CMK (cell line): ENCODE results near the gene ZNF560.
"Not testable (repeated sequence)": the region's sequence is repeated elsewhere in the genome, so short reads cannot be mapped to it uniquely, and the experiment has no call there.

Experiments used
- DNase-seq: peaks from one replicate; pipeline ENCODE4 v3.0.0-alpha.2; 2010; ENCODE audit warnings: low read depth

Gene ZNF560

DNA sequence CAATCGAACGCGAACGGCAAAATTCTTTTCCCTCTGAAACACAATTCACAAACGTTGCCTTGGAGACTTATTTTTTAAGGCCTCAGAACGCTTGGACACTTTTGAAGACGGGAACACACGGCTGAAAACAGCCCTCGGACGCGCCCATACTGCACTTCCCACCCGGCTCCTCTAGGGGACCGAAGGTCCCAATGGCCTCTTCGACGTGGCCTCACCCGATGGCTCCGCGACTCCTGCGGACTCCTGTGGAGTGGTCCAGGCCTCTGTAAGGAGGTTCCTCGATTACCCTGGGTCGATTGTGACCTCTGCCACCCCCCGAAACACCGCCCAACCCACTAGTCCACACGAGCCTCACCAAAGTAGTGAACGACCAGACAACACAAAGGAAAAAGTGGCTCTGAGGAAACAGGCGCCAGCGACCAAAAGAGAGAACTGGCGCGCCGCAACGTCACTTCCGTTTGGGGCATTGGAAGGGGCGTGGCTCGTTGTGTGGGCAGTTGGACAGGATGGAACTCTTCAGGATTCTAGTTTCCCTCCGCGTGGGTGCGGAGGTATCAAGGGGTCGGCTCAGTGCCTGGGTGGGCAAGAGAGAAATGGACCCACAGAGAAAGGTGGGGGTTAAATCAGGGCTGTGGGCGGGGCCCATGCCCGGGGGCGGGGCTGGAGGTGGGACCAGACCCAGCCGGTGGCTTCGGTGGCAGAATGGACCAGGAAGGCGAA is at the start of gene ZNF560:
TSS of gene ZNF560 (minus strand) at position 434 of the 720 bp plus-strand sequence. CDS start 23,303 bp downstream, outside the sequence.
- DNase-seq = no peak

DNA sequence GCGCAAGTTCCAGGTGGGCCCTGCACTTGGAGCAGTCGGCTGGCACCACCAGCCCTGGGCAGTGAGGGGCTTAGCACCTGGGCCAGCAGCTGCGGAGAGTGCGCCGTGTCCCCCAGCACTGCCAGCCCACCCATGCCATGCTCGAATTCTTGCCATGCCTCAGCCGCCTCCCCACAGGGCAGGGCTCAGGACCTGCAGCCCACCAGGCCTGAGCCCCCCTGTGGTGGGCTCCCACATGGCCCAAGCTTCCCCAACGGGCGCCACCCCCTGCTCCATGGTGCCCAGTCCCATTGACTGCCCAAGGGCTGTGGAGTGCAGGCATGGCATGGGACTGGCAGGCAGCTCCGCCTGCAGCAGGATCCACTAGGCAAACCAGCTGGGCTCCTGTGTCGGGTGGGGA is 49.5 kb upstream of the ZNF560 start:
- DNase-seq = no peak

DNA sequence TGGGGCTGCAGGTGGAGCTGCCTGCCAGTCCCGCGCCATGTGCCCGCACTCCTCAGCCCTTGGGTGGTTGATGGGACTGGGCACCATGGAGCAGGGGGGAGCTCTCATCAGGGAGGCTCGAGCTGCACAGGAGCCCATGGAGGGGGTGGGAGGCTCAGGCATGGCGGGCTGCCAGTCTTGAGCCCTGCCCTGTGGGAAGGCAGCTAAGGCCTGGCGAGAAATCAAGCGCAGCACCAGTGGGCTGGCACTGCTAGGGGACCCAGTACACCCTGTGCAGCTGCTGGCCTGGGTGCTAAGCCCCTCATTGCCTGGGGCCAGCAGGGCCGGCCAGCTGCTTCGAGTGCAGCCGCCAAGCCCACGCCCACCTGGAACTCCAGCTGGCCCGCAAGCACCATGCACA is 42.9 kb upstream of the ZNF560 start:
- not testable (repeated sequence) for DNase-seq

DNA sequence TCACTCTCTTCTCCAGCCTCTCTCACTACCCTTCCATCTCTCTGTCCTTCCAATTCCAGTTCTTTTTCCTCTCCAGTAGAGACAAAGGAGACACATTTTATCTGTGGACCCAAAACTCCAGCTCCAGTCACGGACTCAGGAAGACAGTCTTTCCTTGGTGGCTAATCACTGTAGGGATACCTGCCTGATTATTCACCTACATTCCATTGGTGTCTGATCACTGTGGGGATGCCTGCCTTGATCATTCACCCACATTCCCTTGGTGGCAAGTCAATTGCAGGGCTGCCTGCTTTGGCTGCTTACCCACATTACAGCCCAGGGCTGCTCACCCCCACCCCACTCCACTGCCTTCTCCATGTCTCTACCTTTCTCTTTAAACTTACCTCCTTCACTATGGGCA is 41.5 kb upstream of the ZNF560 start:
- DNase-seq = not testable (repeated sequence)

DNA sequence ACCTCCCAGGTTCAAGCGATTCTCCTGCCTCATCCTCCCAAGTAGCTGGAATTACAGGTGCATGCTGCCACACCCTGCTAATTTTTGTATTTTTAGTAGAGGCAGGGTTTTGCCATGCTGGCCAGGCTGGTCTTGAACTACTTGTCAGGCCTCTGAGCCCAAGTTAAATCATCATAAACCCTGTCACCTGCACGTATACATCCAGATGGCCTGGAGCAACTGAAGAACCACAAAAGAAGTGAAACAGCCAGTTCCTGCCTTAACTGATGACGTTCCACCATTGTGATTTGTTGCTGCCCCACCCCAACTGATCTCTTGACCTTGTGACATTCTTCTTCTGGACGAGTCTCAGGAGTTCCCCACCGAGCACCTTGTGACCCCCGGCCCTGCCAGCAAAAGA is 40.8 kb upstream of the ZNF560 start:
- not testable (repeated sequence) for DNase-seq

DNA sequence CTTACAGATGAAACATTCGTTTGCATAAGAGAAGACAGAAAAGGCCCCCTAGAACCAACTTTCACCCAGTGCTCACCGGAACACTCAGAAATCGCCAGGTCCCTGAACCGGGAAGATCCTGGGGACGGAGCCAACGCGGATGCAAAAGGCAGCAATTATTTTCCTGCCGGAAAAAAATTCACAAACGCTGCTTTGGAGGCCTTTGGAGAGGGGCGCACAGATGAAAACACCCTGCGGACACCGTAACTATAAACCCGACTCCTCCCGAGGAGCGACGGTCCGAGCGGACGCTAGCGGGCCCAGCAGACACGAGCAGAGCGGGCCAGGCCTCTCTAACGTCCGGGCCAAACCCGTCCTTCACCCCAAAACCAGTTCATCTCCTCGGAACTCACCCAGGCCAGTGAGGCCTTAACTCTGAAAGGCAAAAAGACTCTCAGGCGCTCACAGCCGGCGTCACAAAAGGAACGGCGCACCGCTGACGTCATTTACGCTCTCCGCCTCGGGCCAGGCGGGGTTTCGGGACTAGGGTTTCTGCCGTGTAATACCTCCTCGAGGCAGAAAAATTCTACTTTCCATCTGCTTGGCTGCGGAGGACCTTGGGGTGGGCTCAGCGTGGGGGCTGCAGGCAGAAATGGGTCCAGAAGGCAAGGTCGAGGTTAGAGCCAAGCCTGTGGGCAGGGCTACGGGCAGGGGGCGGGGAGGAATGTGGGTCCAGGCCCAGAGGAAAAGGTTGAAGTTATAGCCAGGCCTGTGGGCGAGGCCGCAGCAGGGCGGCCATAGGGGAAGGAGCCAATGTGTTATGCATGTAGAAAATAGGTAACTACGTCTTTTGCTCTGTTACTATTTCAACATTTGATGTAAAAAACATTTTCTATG is 40.0 kb upstream of the ZNF560 start, which contains the start of gene ZNF426:
TSS of gene ZNF426 (minus strand) at position 463 of the 876 bp plus-strand sequence. CDS start 2,413 bp downstream, outside the sequence.
- DNase-seq = peak; percentile 64

DNA sequence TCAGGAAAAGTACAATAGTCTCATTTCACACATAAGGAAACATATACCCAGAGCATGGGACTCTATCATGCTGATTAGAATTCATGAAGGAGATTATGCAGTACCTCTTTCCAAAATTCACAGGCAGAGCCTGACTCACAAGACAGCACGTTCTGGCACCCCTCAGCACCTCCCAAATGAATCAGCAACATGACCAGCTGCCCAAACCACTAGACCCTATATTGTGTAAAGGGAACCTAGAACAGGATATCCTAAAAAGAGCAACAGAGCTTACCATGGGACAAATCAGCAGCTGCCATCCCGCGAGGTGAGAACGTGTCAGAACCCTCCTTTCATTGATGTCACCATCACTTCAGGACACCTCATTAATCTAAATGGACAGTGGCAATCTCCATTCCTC is 37.5 kb upstream of the ZNF560 start:
- no peak for DNase-seq

DNA sequence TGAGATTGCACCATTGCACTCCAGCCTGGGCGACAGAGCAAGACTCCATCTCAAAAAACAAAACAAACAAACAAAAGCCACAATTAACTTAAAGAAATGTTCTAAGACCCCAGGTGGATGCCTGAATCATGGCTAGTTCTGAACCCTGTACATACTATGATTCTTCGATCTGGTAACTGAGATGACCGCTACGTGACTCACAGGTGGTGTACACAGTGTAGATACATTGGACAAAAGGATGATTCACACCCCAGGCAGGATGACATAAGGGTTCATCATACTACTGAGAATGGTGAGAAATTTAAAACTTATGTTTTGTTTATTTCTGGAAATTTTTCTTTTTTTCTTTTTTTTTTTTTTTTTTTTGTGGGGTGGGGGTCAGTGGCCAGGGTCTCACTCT is 33.5 kb upstream of the ZNF560 start:
- no peak for DNase-seq

DNA sequence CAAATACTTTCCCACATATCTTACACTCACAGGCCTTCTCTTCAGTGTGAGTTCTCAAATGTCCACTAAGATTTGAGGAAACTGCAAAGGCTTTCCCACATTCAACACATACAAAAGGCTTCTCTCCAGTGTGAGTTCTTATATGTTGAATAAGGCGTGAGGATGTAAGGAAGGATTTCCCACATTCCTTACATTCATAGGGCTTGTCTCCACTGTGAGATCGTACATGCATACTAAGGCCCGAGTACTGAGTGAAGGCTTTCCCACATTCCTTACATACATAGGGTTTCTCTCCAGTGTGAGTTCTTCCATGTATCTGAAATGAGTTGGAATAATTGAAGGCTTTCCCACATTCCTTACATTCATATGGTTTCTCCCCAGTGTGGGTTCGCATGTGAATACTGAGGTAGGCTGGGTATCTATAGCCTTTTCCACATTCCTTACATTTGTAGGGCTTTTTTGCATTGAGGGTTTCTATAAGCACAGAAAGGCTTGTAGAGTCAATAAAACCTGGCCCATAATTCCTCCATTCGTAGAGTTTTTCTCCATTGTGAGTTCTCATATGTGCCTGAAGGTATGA is 30.4 kb upstream of the ZNF560 start:
- no peak for DNase-seq

DNA sequence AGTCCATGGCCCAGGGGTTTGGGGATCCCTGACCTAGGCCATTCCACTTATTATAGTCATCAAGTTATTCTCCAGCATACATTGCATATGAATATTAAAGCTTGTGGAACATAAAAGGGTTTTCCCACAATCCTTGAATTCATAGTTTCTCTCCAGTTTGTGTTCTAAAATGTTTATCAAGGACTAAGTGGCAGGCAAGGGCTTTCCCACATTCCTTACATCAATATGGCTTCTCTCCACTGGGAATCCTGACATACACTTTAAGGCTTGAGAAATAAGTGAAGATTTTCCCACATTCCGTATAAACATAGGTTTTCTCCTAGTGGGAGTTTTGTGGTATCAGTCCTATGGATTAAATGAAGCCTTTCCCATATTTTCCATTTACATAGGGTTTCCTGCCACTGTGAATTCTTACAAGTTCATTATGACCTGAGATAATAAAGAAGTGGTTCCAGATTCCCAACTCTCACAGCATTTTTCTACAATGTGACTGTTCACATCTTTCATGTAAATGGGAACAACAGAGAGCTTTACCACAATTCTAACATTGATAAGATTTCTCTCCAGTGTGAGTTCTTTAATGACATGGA is 25.6 kb upstream of the ZNF560 start:
- DNase-seq = no peak

DNA sequence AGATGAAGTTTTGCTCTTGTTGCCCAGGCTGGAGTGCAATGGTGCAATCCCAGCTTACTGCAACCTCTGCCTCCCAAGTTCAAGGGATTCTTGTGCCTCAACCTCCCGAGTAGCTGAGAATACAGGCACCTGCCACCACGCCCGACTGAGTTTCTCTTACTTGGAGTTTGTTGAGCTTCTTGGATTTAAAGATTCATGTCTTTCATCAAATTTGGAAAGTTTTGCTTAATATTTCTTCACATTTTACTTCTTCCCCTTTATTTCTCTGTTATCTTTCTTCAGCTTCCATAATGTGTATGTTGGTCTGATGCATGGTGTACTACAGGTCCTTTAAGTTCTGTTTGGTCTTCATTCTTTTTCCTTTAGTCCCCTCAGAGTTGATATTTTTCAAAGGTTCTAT is 8.9 kb upstream of the ZNF560 start:
- no peak for DNase-seq

DNA sequence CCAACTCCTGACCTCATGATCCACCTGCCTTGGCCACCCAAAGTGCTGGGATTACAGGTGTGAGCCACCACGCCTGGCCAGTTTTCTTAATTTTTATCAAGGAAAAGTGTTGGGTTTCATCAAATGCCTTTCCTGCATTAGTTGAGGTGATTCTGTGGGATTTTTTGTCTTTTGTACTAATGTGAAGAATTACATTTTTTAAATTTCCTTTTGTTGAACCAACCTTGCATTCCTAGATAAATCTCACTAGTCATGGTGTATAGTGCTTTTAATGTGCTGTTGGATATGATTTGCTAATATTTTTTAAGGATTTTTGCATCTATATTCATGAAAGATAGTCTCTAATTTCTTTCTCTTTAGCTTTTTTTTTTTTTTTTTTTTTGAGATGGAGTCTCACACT is 2.4 kb upstream of the ZNF560 start:
- DNase-seq = no peak

DNA sequence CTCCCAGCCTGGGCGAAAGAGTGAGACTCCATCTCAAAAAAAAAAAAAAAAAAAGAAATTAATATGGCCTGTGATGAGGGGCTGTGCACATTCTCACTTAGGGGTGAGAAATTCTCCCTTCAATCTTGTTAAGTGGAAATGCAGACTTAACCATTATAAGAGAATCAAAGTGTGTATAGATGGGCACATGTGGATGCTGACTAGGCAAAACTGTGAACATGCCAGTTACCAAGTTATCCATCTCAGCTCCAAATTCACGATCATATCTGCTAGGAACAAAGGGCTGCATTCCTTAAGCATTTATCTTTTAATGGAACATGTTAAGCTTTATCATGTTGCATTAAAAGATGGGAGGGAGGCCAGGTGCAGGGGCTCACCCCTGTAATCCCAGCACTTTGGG is 4.3 kb downstream of the ZNF560 start:
- no peak for DNase-seq

DNA sequence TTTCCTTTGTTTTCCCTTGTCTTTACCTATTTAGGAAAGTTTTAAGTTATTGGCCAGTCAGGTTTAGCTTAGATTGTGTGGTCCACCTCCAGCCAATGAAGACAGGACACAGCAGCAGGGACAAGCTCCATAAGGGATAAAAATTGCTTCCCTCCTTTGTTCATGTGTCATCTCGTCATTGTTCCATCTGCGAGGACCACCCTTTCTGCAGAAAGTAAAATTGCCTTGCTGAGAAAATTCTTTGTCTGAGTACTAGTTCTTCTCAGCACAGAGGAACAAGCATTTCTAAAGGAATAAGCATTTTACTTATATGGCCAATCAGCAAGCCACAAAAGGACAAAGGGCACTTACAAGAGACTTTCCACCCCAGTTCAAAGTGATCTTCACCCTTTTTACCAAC is 11.4 kb downstream of the ZNF560 start:
- no peak for DNase-seq

DNA sequence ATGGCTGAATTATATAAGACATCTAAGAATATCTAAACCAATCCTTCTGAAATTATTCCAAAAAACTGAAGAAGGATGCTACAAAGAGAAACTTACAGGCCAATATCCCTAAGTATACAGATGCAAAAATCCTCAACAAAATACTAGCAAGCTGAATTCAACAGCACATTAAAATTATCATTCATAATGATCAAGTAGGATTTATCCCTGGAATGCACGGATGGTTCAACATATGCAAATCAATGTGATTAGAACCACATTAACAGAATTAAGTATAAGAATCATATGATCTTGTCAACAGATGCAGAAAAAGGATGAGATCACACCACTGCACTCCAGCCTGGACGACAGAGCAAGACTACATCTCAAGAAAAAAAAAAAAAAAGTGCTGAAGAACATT is 13.3 kb downstream of the ZNF560 start:
- no peak for DNase-seq

DNA sequence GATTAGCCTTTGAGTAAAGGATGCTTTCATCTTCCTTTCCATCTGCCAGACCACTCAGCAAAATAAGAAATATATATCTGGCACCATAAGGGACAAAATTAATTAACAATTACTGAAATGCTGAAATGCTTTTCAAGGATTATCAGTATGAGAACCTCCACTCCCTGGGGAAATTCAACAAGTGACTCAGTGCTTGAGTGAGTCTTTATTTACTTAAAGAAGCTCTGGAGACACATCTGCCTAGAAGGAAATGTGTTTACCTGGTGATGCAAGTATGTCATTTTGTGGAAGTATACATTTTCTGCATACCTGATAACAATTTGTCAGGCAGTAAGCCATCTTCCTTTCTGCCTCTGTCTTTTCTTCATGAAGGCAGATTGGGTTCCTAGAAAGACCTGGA is 23.4 kb downstream of the ZNF560 start:
- DNase-seq = no peak

DNA sequence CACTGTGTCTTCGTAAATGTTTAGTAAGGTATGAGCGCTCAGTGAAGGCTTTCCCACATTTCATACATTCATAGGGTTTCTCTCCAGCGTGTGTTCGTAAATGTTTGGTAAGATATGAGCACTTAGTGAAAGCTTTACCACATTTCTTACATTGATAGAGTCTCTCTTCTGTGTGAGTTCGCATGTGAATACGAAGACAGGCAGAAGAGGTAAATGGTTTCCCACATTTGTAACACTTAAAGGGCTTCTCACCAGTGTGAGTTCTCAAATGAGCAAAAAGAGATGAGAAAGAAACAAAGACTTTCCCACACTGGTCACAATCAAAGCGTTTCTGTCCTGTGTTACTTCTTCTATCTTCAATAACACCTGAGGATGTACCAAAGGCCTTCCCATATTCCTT is 31.3 kb downstream of the ZNF560 start:
- DNase-seq = no peak

DNA sequence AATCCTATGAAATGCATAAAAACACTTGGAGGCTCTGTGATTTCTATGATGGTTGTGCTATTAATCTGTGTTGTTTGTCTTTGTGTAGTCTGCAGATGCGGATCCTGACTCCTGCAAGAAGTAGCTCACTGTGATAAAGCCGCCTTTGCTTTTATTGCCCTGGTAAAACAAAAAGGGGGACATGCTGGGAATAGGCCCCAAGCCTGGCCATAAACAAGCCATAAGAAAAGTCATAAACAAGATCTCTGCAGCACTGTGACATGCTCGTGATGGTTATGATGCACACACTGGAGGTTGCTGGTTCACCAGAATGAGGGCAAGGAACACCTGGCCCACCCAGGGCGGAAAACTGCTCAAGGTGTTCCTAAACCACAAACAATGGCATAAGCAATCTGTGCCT is 36.5 kb downstream of the ZNF560 start:
- no peak for DNase-seq

DNA sequence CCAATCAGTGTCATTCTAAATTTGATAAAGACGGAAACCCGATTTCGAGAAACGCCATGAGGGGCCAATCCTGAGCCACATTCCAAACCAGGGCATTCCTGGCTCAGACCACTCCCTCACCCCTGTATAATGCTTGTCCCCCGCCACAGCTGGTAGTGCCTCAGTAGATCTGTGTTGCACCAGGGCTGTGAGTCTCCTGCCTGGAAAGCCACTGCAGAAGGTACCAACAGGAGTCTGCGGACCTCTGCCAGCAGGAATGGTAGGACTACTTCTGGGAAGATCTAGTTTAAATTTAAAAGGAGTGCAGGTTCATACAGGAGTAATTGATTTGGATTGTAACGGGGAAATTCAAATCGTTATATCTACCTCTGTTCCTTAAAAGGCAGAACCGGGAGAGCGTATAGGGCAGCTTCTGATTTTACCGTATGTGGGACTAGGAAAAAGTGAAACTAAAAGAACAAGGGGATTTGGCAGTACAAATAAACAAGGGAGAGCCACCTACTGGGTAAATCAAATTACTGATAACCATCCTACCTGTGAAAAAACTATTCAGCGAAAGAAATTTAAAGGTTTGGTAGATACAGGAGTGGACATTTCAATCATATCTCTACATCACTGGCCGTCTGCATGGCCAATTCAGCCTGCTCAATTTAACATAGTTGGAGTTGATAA is 42.3 kb downstream of the ZNF560 start:
- no peak for DNase-seq

DNA sequence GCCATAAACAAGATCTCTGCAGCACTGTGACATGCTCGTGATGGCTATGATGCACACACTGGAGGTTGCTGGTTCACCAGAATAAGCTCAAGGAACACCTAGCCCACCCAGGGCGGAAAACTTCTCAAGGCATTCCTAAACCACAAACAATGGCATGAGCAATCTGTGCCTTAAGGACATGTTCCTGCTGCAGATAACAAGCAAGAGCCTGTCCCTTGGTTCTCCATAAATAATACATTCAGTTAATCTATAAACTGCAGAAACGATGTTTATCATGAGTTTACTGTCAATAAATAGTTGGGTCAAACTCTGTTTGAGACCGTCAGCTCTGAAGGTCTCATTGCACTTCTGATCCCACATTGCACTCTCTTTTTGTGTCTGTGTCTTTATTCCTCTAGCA is 44.5 kb downstream of the ZNF560 start:
- no peak for DNase-seq

DNA sequence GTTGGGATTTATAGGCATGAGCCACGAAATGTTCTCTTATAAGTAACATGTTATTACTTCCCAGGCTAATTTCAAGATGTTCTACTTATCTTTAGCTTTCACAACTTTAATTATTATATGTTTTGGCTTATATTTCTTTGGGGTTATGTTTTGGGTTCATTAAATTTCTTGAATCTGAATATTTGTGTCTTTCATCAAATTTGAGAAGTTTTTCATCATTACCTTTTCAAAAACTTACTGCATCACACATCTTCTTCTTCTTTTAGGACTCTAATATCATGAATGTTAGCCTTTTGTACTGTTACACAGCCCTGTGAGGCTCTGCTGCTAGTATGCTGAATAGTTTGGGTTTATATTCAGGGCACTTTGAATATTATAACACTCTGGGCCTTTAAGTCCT is 53.4 kb downstream of the ZNF560 start:
- DNase-seq = no peak

DNA sequence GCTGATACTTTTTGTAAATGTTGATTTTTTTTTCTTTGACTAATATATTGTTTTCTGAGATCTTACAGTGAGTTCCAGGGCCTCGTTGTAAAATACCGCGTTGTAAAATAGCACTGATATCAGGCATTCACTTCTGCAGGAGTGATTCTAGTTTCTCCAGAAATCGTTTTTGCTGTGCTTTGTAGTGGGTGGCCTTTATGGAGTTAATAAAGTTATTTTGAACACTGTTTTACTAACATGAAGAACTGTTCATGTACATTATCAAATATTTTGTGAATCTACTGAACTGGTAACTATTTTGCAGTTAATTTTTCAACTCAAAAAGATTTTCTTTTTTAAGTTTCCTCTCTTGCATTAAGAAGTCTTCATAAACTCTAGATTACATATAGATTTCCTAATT is 62.1 kb downstream of the ZNF560 start:
- DNase-seq = no peak
